DMS 273 treated with DMSO at 0.1 percent for 48 hours (cell line): ENCODE results near the gene WSCD2.

Source experiments
- DNase-seq: peaks from one replicate; lab custom pipeline; 2025; lab: John Stamatoyannopoulos, UW

The WSCD2 gene

DNA sequence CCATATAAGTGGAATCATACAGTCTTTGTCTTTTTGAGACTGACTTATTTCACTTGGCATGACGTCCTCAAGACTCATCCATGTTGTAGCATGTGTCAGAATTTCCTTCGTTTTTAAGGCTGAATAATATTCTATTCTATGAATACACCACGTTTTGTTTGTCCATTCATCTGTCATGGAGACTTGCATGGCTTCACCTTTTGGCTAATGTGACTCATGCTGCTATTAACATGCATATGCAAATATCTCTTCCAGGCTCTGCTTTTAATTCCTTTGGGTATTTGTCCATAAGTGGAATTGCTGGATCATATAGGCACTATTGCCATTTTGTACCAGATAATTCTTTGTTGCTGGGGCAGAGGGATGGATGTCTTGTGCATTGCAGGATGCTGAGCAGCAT lies 19.6 kb upstream of the WSCD2 start:
- DNase-seq: no peak

DNA sequence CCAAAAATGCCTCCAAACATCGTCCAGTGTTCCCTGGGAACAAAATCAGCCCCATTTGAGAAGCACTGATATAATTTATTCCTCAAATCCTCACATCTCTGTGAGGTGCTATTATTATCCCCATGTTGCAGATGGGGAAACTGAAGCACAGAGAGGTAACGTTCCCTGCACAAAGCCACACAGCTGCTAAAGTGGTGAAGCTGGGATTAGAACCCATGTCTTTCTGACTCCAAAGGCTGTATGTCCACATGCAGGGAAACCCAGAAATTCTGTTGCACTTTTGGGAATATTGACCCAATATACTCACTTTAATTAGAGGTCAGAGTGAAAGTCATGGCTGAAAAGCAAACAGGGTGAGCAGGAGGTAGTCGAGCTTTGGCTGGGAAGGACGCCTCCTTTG lies 19.1 kb upstream of the WSCD2 start:
- DNase-seq: no peak

GRCh38 chr12:108110844-108111243 lies 18.2 kb upstream of the WSCD2 start:
- no peak for DNase-seq

DNA sequence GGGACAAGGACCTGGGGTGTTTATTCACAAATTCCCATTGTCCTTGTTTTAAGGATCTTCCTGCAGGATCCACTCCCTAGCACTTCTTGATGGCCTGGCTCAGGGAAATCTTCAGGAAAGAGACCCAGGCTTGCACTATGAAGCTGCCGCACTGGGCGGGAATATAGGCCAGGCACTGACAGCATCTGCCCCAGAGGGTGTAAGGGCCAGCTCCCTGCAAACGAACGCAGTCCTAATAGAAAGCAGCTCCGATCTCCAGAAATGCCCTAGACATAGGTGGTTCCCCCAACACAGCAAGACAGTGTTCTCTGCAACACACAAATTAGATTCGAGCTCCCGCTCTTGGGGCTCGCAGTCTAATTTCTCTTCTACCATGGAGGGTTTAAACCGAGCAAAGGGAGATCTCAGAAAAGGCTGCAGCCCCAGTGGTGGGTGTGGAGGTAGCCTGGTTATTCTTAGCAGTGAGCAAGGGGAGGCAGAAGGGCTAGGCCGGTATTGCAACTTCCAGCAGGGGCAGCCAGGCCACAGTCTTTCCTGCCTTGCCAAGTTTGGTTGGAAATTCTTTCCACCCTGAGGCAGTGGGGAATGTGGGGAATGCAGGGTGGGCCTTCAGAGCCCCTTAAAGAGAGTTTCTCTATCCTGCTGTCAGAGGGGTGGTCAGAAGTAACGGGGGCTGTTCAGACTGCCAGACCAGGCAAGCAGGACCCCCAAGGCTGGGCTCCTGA lies 16.1 kb upstream of the WSCD2 start:
- DNase-seq: no peak

DNA sequence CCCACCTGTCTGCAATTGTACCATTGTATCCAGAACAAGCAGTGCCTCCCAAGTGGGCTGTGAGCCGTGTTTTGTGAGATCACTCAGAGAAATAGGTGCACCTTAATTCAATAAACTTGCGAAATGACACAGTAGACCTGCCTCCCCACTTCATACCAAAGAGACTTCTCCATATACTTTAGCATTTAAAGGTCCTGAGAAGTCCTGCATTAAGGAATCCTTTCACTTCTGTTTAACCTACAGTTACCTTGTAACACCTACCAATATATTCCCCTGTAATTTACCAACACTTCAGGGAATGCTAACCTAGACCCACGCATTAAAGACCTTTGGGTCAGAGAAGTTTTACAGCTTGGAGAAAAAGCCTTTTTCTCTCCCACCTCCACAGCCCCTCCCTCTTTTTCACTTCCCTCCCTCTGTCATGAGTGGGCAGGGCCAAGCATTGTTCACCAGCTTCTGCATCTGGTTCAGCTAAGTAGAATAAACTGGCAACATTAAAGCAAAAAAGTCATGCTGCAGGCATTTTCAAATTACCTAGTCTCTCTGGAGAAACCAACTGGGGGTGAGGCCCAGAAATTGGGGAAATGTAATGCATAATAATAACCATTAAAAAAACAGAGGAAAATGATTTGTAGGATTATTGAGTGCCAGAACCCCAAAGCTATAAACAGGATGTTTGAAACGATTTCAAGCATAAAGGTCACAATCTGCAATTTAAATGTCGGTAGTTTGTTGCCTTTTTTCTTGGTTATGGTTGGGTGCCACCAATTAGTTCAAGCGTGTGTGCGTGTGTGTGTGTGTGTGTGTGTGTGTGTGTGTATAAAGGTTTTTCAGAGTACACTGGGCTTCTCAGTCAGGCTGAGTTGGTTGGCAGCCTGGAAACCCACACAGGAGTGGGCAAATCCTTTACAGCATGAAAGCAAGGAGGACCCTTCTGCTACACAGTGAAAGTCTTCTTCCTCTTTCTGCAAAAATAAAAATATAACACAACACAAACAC lies 13.7 kb upstream of the WSCD2 start:
- no peak for DNase-seq

DNA sequence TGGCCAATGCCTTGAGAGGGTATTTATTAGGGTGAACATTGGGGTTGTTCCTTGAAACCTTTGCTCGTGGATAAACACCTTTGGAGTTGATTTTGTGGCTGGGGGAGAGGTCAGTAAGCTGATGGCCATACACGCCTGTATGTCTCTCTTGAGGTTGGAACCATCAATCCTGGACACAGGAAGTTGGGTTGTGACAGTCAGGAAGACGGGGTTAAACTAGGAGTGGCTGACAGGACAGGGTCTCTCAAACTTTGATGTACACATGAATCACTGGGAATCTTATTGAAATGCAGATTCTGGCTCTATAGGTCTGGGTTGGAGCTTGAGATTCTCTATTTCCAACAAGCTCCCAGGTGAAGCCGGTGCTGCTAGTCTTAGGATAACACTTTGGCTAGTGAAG lies 12.8 kb upstream of the WSCD2 start:
- DNase-seq: no peak

GRCh38 chr12:108116699-108117098 lies 12.4 kb upstream of the WSCD2 start:
- no peak for DNase-seq

- DNase-seq: peak; percentile 58
Observed at GRCh38 chr12:108117163-108117849, 11.8 kb upstream of the WSCD2 start.

- no peak for DNase-seq
Observed at GRCh38 chr12:108117902-108118301, 11.2 kb upstream of the WSCD2 start.

DNA sequence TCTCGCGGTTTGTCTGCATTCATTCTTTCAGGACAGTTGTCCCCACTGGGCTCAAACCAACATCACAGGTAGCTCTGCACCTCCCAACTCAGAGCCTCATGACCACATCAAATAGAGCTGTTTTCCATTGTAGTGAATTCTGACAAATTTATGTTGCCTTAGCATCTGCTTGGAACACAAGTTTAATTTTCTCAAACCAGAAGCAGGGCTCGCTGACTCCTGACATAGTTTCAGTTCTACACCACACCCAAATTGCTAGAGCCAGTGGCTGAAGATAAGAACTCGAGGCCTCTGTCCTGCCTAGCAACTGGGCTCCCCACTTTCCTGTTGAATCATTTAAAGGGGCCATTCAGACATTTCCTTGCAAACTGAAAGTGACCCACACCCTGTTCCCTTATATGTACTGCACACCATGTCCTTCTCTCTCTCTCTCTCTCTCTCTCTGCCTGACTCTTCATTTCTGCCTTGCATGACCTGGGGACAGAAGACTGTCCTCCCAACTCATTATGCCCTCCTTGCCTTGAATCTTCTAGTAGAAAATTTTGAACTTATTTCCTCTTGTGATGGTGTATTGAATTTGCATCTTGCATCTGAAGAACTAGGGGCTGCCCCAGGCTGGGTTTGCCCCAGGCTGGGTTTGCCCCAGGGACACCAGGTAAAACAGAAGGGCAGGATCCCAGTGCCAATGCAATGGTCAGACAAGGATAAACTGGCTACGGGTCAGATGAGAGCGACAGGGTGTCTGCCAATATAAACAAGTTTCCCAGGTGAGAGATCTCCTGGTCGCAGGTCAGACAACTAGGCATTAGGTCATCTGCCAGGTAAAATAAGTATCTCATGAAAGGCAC lies 9.7 kb upstream of the WSCD2 start:
- DNase-seq: no peak

DNA sequence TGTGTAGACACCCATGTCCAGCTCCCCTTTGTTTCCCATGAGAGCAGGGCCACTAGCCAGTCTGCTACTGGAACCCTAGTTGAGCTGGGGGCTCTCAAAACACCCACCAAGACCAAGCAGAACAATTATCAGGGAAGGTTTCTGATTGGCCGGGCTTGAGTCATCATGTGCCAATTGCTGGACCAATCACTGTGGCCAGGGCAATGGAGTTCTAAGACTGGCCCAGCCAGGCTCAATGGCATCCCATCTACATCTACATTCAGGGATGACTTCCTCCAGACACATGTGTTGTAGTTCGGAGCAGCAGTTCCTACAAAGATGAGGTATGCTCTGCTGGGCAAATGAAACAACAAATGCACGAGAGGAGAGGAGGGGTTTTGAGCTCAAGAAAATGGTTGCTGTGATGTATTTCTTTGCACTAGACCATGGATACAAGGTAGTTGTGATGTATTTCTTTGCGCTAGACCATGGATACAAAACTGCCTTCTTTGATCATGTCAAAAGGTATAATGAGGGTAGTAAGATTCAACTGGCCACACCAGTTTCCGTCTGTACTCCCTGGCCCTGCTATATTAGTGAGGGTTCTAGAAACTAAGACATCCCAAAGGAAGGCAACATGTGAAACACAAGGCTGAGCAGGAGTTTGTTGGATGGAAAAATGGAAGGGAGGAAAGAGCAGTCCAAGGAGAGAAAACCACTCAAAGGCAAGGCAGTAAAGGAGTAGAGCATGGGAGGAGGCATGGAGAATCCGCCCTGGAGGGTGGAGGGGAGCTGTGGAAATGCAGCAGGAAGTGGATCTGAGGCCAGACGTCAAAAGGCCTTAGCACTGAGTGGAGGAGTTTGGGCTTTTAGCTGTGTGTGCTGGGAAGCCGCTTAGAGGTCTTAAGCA lies 8.9 kb upstream of the WSCD2 start:
- DNase-seq: no peak

DNA sequence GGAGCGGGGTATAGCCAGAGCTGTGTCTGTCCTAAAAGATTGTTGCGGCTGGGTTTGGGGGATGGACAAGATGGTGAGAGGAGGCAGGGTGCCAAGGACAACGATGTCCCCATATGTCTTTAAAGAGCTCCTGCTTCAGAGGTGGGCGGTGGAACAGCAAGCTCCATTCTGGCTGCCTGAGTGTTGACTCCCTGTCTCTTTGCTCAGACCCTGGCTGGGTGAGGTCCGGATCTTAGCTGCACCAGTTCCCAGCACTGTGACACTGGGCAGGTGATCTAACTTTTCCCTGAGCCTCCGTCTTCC lies 8.3 kb upstream of the WSCD2 start:
- no peak for DNase-seq

GRCh38 chr12:108121320-108121719 lies 7.8 kb upstream of the WSCD2 start:
- DNase-seq: no peak

- DNase-seq: no peak
Observed at GRCh38 chr12:108121728-108122471, 7.2 kb upstream of the WSCD2 start.

DNA sequence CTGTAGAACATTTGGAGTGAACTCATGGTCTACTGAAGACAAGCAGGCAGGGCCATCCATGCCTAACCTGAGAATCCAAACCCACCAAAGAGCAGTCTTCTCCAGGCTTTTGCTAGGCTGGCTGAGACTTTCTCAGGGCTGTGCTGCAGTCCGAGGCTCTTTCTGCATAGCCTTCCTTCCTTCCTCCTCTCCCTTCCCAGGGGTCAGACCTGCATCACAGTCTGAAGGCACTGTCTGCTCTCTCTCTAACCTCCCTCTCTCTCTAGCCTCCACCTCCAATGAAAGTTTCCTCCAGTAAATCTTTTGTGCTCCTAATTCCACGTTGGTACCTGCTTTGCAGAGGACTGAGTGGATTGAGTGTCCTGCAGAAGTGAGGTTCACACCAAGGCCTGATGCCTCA lies 6.4 kb upstream of the WSCD2 start:
- no peak for DNase-seq

DNA sequence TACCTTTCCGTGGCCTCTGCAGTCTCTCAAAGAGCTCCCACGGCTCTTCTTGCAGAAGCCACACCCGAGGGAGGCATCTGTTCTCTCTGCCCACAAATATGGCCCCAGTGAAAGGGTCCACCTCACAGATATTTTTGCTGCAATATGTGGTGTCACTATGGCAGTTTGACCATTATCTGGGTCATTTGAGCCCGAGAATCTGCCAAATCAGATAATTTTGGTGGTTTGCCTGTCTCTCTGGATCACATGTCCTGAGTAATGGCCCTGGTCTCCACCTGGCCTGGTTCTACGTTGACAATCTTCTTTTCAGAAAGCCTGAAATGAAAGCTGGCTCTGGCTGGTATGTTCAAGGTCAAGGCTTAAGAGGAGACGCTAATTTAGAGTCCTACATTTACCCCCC lies 5.7 kb upstream of the WSCD2 start:
- DNase-seq: no peak

- DNase-seq: no peak
Observed at GRCh38 chr12:108125073-108125472, 4.0 kb upstream of the WSCD2 start.

GRCh38 chr12:108126212-108126611 lies 2.9 kb upstream of the WSCD2 start:
- no peak for DNase-seq

DNA sequence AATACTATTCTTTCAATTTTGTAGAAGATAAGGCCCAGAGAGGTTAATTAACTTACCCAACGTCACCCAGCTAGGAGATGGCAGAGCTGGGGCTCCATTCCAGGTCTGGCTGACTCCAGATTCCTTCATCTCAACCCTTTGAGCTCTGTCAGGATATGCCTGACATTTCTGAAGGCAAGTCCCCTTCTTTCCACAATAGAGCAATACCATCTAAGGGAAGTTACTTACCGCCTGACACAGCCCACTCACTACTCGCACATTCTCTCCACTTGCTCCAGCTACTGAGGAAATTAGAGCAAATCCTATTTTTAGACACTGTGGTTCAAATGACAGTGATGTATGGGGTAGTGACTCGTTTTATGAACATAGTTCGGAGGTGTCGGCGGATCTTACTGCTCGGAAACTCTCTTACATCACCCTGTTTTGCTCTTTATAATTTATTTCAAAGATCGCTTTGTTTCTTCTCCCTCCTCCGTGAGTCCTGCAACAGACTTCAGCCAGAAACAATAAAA lies 2.0 kb upstream of the WSCD2 start:
- no peak for DNase-seq

GRCh38 chr12:108127654-108128053 lies 1.4 kb upstream of the WSCD2 start:
- DNase-seq: no peak
